K562 (cell line): Measurements from ENCODE around the gene RSPRY1. TPM values are rescaled to one million over a fixed set of nuclear protein-coding genes. Genes with fewer than 3 reads are reported as not detected.

Experiments
- ATAC-seq: fragments of 200-7000 bp; cut with Tn5 transposase; 3 replicates; pipeline ENCODE4 v1.9.1; 2020; ENCODE audit warnings: moderate library complexity
- BruUV-seq: library from RNA; stranded (reverse); fragments of 400-500 nt; replicated peaks from 2 replicates; lab custom pipeline; 2021; lab: Mats Ljungman, UMichigan
- CTCF ChIA-PET: fragments of 300-600 bp; formaldehyde crosslinking; extraction: SDS; loops from one replicate; lab custom pipeline; 2021; ENCODE audit warnings: low intra/inter-chr PET ratio; lab: Yijun Ruan, JAX
- POLR2A ChIA-PET: fragments of 300-600, 350-650 bp; sonication (Branson Sonifier 250); formaldehyde crosslinking; extraction: SDS; loops from one replicate; lab custom pipeline; 2021; ENCODE audit warnings: antibody characterized with exemption, inconsistent platforms; lab: Yijun Ruan, JAX
- DNase-seq, 4 experiments: peaks; one replicate each; pipeline versions ENCODE4 v3.0.0 to v3.0.0-alpha.2; 2011 to 2018; ENCODE audit warnings: low spot score in 3 of 4, mixed read lengths in 3 of 4; ENCODE audit errors: extremely low read depth in 1 of 4
- FAIRE-seq: peaks from 2 replicates; lab custom pipeline; 2011; peaks lifted over from hg19 to GRCh38; lab: Jason Lieb, UNC
- H2AFZ ChIP-seq: 2 replicates; pipeline ENCODE4 v1.6.0; 2011; ENCODE audit warnings: low read depth, low read length, control low read depth, inconsistent platforms
- H3K27ac ChIP-seq: fragments of 200-600 bp; 3 replicates; pipeline ENCODE4 v1.8.0; 2011; ENCODE audit warnings: low read depth, mild to moderate bottlenecking, control low read depth, inconsistent platforms, low read length, moderate library complexity, mixed read lengths; ENCODE audit errors: extremely low read depth
- H3K27me3 ChIP-seq, 2 experiments: fragments of 300-600 bp in 1 of 2; 2 replicates in 1 of 2; 3 replicates in 1 of 2; pipeline versions ENCODE4 v1.6.0 to v1.8.0; 2011; ENCODE audit warnings: inconsistent platforms in 2 of 2, low read length in 2 of 2, mild to moderate bottlenecking in 1 of 2, mixed read lengths in 1 of 2, moderate library complexity in 1 of 2; ENCODE audit not compliant: control insufficient read depth in 2 of 2, insufficient read depth in 2 of 2
- H3K36me3 ChIP-seq: fragments of 300-600 bp; 3 replicates; pipeline ENCODE4 v1.8.0; 2011; ENCODE audit warnings: mild to moderate bottlenecking, low read length, inconsistent platforms; ENCODE audit not compliant: control insufficient read depth, insufficient read depth
- H3K4me1 ChIP-seq, 2 experiments: fragments of 200-600 bp in 1 of 2; replicated peaks in 1 of 2; 2 replicates in 1 of 2; 3 replicates in 1 of 2; pipeline versions ENCODE4 v1.5.1 to v1.8.0; 2011; ENCODE audit warnings: inconsistent platforms in 2 of 2, low read length in 2 of 2, mild to moderate bottlenecking in 1 of 2, mixed read lengths in 1 of 2, moderate library complexity in 1 of 2; ENCODE audit not compliant: control insufficient read depth in 2 of 2, insufficient read depth in 2 of 2
- H3K4me2 ChIP-seq: 2 replicates; pipeline ENCODE4 v1.6.1; 2011; ENCODE audit warnings: low read length, control low read depth, inconsistent platforms, mixed read lengths; ENCODE audit not compliant: insufficient read depth
- H3K4me3 ChIP-seq: fragments of 200-600 bp; sonication (generic), shearing (Covaris generic); 2 replicates; pipeline ENCODE4 v1.5.1; 2016; ENCODE audit warnings: control low read depth, inconsistent platforms
- H3K79me2 ChIP-seq: fragments of 200-600 bp; 3 replicates; pipeline ENCODE4 v1.8.0; 2011; ENCODE audit warnings: low read length, inconsistent platforms; ENCODE audit not compliant: control insufficient read depth, insufficient read depth
- H3K9ac ChIP-seq, 2 experiments: 2 replicates each; pipeline versions ENCODE4 v1.6.0 to v1.6.1; 2011; ENCODE audit warnings: low read depth in 2 of 2, low read length in 2 of 2, control low read depth in 1 of 2, inconsistent platforms in 1 of 2, mild to moderate bottlenecking in 1 of 2, mixed read lengths in 1 of 2; ENCODE audit not compliant: insufficient read depth in 1 of 2
- H3K9me1 ChIP-seq: one replicate; pipeline ENCODE4 v1.6.0; 2011; ENCODE audit warnings: inconsistent platforms, mild to moderate bottlenecking, low read length, moderate library complexity; ENCODE audit not compliant: control insufficient read depth, insufficient read depth
- H3K9me3 ChIP-seq: replicated peaks from 2 replicates; pipeline ENCODE4 v1.5.1; 2011; ENCODE audit warnings: low read depth, low read length, inconsistent platforms; ENCODE audit not compliant: control insufficient read depth, insufficient read depth
- H4K20me1 ChIP-seq: replicated peaks from 2 replicates; pipeline ENCODE4 v1.6.1; 2011; ENCODE audit warnings: low read length, inconsistent platforms, mixed read lengths; ENCODE audit not compliant: control insufficient read depth, insufficient read depth
- CBX5 ChIP-seq: IDR thresholded peaks from 2 replicates; pipeline ENCODE4 v1.6.1; 2014; ENCODE audit warnings: low read depth, borderline replicate concordance
- CTCF ChIP-seq, 3 experiments: IDR thresholded peaks in 2 of 3; conservative IDR thresholded peaks in 1 of 3; 2 replicates each; pipeline ENCODE4 v1.5.1; 2011 to 2012; ENCODE audit warnings: low read length in 3 of 3, mild to moderate bottlenecking in 3 of 3, control low read depth in 2 of 3, improper control_type of control experiment in 1 of 3, inconsistent platforms in 1 of 3, low read depth in 1 of 3, mixed read lengths in 1 of 3, moderate library complexity in 1 of 3; ENCODE audit not compliant: insufficient read depth in 2 of 3
- GTF2A2 ChIP-seq: IDR thresholded peaks from 2 replicates; pipeline ENCODE4 v1.6.1; 2016; ENCODE audit warnings: mild to moderate bottlenecking, missing genetic modification characterization, missing compliant biosample characterization
- TRIM24 ChIP-seq, 2 experiments: fragments of 450-650 bp; IDR thresholded peaks; 2 replicates each; pipeline ENCODE4 v1.6.1; 2016
- WGBS: fragments of 100-300 bp; shearing (Covaris generic); methylation state at CpG from one replicate; pipeline ENCODE4 v1.1.6; 2016; ENCODE audit warnings: low coverage, mixed read lengths; ENCODE audit not compliant: insufficient coverage; ENCODE audit errors: missing lambda C conversion rate; 5-methylcytosine and 5-hydroxymethylcytosine counted together
- in situ Hi-C: fragments of 300-500 bp; cut with MboI; formaldehyde crosslinking; loops from 4 replicates; pipeline ENCODE4 v1.15.0; 2018; ENCODE audit warnings: inconsistent platforms, mixed read lengths
- intact Hi-C: fragments of 100-400 bp; cut with micrococcal nuclease; formaldehyde crosslinking; loops from 2 replicates; pipeline ENCODE4 v1.14.2; 2022
- polyA plus RNA-seq, 8 experiments: library from polyadenylated mRNA; depleted of rRNA in 4 of 8; stranded (reverse) in 5 of 8; unstranded in 3 of 8; fragments of >200 nt; fragmentation: Nextera tagmentation in 2 of 8; fragmentation: Illumina TruSeq in 1 of 8; extraction: Ambion mirVana in 2 of 8; extraction: Trizol in 1 of 8; gene quantifications; 2 replicates each; pipeline versions ENCODE4 v1.2.1 to v1.2.3, GENCODE V29; 2011 to 2014; ENCODE audit warnings: inconsistent platforms in 1 of 8, missing spikeins in 1 of 8
- total RNA-seq, 7 experiments: library from RNA; depleted of rRNA in 6 of 7; stranded (reverse); fragments of >200 nt in 6 of 7; fragmentation: Illumina TruSeq in 2 of 7; extraction: Trizol in 2 of 7; gene quantifications; 2 replicates each; pipeline versions ENCODE4 v1.2.1 to v1.2.3, GENCODE V29; 2011 to 2021; ENCODE audit warnings: low replicate concordance in 1 of 7

Gene RSPRY1
- total and polyA plus RNA-seq, 9 of the 15 experiments (the other 6 are each of a cell fraction or from before 2014, with no cell fraction given) = 10.2 to 27.8 (median 20.8) TPM

GRCh38 chr16:57204675-57205074, 18.5 kb downstream of the RSPRY1 start:
- ChIA-PET POLR2A (no interaction called here), CTCF (no interaction called here)
- peaks cover 4% of the 10 kb centered on the region; the same call in 1 of the 3 replicates for H3K79me2 ChIP-seq
- in situ Hi-C loops = no loop called here
- no peaks in the 10 kb centered on the region for H3K9me3 ChIP-seq
- peaks cover 46% of the 10 kb centered on the region for H3K36me3 ChIP-seq
- no peak overlapping the region for H3K4me2 ChIP-seq
- ATAC-seq (peak; percentile 76), DNase-seq (peak in 2 of 4 experiments; percentile 30 to 32), FAIRE-seq (peak; percentile 6)
- no peak overlapping the region for H3K27ac ChIP-seq
- no peaks in the 10 kb centered on the region for H3K27me3 ChIP-seq
- 0 out of 2 replicates have a peak, but pooled peaks cover 3% of the 10 kb centered on the region for H4K20me1 ChIP-seq
- H3K4me3 ChIP-seq = no peak overlapping the region
- H2AFZ ChIP-seq = no peak overlapping the region
- intact Hi-C loops = no loop called here
- no peaks in the 10 kb centered on the region for H3K4me1 ChIP-seq
- BruUV-seq = TSS peak; percentile 40
- no peak overlapping the region for H3K9ac ChIP-seq
- TF ChIP-seq CBX5 (no peak), TRIM24 (IDR thresholded peaks at IDR 0.05) (no peak), CTCF (IDR thresholded peaks at IDR 0.05 in 2 of 3, conservative IDR thresholded peaks at IDR 0.05 in 1 of 3; ENCODE audit: insufficient read depth in 2 of 3, low read depth in 1 of 3, low read length in 3 of 3) (0 out of 6 replicates have a peak, but pooled peaks of 1 of the 3 experiments have one; percentile 19), GTF2A2 (tag) (no peak)
- TF ChIP-seq, all 486 proteins: peak for 1
- no peaks in the 10 kb centered on the region for H3K9me1 ChIP-seq
- 84% methylated on average over 12 of the region's 12 CpGs for WGBS
